GM18870 (cell line): ENCODE measurements around the gene CROCC.
"Not testable (repeated sequence)": the region's sequence is repeated elsewhere in the genome, so short reads cannot be mapped to it uniquely, and the experiment has no call there.

ENCODE experiments used
- ATAC-seq: cut with Tn5 transposase; IDR thresholded peaks from one replicate; pipeline ENCODE4 v1.9.1; 2021; ENCODE audit warnings: moderate library complexity; ENCODE audit not compliant: unreplicated experiment

CROCC gene

GRCh38 chr1:16913833-16914662 lies 7.7 kb upstream of the CROCC start:
- ATAC-seq = no peak

- ATAC-seq = not testable (repeated sequence)
Measured at GRCh38 chr1:16914928-16915626, 6.7 kb upstream of the CROCC start.

- no peak for ATAC-seq
Measured at GRCh38 chr1:16915627-16915973, 6.1 kb upstream of the CROCC start.

DNA sequence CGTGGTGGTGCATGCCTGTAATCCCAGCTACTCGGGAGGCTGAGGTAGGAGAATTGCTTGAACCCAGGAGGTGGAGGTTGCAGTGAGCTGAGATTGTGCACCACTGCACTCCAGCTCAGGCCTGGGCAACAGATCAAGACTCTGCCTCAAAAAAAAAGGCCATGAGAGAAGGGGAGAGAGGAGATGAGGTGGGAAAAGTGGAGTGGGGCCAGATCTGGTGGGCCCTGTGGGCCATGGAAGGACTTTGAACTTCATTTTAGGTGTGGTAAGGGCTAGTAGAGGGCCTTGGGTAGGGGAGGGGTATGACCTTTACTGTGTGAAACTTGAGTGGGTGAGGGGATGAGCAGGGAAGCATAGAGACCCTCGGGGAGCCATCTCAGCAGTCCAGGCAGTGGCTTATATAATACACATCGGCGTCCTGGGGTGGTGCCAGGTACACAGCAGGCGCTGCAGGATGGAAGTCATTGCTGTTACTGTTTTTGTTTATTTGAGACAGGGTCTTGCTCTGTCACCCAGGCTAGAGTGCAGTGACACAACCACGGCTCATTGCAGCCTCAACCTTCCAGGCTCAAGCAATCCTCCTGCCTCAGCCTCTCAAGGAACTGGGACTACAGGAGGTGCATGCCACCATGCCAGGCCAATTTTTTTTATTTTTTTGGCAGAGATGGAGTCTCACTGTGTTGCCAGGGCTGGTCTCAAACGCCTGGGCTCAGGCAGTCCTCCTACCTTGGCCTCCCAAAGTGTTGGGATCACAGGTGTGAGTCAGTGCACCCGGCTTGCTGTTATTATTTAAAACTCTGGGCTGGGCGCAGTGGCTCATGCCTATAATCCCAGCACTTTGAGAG lies 5.5 kb upstream of the CROCC start:
- not testable (repeated sequence) for ATAC-seq

DNA sequence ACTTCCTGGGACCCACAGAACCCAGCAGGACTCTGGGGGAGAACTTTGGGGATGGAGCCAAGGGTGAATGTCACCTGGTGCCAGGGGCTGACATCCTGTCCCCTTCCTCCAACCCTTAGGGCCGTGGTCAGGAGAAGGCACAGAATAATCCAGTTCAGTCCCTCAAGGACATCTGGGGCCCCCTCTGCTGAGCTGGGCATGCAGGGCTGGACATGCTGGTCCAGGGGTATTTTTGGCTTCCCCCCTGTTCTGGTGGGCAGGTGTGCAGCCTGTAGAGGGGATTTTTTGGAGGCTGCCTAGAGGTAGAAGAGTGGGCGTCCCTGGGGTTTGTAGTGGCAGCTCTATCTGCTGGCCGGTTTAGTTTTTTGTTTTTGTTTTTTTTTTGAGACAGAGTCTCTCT lies 3.4 kb upstream of the CROCC start:
- ATAC-seq = no peak

GRCh38 chr1:16918936-16919665 lies 2.6 kb upstream of the CROCC start:
- ATAC-seq = not testable (repeated sequence)

GRCh38 chr1:16920951-16921350 lies 780 bp upstream of the CROCC start:
- no peak for ATAC-seq

GRCh38 chr1:16922466-16922865 lies 735 bp downstream of the CROCC start:
- no peak for ATAC-seq

DNA sequence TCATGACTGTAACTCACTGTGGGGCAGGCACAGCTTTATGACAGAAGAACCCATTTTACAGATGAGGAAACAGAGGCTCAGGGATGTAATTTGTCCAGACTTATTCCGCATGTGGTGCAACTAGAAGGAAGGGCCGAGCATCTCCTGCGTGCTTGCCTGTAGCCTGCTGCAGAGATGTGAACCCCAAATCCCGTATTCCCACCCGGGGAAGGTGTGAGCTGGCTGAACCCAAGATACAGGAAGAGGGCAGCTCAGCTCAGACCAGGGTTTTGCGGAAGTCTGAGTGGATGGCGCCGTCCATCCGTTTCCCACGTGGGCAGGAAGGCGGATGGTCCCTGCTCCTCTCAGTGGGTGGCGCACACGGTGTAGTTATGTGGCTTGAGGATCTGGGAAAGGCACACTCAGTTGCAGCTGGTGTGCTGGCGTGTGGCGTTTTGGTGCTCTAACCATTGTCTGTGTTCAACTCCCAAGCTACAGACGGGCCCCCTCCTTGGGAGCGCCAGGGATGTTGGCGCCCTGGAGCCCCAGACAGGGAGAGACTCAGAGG lies 1.2 kb downstream of the CROCC start:
- no peak for ATAC-seq

- no peak for ATAC-seq
Measured at GRCh38 chr1:16924216-16924918, 2.6 kb downstream of the CROCC start.

DNA sequence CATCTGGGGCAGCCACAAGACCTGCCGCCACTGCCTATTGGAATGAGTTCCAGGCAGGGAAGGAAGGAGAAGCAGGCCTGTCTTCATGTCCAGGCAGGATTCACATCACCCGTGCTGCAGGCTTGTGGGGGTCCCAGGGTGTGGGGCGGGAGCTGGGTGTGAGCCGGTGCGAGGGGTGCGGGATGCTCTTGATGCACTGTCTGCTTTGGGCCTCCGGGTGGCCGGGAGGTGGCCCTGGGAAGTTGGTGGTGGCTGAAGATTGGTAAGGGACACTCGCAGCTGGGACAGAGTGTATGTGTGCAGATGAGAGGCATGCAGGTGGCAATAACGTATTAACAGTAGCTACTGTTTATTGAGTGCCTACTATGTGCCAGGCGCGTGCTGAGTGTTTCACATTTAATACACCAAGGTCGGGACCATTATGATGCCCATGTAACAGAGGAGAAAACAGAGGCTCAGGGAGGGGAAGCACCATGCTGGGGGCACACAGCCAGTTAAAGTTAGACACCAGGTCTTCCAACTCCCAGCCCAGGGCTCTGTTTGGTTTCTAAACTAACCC lies 3.3 kb downstream of the CROCC start:
- no peak for ATAC-seq

DNA sequence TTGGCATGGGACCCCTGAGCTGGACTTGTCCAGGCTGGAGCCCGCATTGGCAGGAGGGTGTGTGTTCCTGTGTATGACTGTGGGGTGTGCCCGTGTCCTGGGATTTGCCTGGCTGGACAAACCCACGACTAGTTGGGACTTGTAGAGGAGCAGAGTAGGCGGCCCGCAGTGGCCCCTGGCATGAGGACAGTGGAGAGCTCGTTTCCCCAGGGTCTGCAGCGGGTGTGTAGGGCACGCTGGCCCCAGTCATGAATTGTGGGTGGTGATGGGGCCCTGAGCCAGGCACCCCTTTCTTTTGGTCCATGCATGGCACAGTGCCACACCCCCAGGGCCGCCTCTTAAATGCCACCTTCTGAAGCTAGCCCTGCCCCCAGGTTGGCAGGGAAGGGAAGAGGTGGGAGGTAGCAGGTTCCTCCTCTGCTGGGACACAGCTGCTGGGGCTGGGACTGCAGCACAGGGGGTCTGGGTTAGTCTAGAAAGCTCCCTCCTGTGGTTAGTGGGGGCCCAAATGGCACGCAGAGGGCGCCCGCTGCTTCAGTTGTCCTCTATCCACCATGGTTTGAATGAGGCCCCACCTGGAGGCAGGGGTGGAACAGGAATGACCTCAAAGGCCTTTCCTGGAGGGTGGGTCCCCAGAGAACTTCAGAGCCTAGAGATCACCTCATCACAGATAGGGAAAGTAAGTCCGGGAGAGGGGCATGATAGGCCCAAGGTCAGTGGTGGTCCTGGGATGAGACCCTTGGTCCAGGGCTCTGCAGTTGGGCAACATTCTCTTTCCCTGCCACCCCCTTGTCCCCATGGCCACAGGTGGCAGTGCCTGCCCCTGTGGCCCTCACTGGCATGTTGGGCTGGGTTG lies 4.1 kb downstream of the CROCC start:
- no peak for ATAC-seq

DNA sequence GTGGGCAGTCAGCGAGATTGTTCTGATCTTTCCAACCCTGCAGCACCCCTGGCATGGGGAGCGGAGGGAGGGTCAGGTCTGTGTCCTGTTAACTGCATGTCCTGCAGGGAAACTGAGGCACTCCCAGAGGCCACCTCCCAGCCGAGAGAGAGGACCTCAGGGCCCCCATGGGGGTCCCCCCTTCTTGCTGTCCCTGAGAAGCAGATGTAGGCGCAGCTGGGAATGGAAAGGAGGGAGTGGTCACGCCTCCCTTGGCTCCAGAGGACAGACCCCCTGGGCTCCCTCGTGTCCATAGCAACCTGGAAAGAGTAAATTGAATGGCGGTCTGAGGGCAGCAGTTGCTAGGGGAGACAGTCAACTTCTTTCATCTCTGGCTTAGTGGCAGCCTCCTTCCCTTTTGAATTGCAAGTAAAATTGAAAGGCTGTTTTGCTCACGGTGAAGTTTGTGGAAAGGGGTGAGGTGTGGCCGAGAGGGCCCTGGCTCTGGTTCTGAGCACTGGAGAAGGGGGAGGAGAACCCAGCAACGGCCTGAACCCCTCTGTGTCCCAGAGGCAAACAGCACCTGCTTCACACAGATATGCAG lies 4.9 kb downstream of the CROCC start:
- ATAC-seq = no peak

GRCh38 chr1:16927256-16927655 lies 5.5 kb downstream of the CROCC start:
- ATAC-seq = no peak

DNA sequence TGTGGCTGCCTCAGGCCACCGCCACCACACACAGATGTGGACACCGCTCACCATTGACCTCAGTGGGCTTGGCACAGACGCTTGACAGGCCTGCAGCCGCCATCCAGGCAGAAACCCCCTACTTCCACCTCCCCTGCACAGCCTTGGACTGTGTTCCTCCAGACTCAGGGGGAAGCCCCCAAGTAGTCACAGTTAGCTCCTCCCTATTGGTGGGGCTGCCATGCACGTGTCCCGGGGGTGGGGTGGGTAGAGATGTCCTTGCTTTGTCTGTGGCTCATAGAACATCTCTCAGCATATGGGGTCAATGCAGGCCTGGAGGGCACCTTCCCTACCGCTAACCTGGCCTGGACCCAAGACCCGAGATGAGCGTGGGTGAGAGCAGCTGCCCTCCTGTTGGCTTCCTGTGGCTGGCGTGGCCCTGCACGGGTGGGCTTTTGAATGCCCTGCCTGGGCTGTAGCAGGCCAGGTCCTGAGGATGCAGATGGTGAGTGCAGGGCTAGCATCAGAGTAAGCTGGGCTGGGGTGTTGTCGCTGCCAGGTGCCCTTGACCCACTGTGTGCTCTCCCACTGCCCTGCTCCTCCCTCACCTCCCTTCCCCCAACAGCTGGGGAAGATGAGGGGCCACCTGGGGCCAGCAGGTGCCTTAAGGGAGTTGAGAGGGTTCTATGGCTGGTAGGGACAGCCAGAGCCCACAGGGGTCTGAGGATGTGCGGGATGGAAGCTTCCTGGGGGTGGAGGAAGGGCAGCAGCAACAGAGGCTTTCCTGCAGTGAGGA lies 6.2 kb downstream of the CROCC start:
- ATAC-seq = no peak

DNA sequence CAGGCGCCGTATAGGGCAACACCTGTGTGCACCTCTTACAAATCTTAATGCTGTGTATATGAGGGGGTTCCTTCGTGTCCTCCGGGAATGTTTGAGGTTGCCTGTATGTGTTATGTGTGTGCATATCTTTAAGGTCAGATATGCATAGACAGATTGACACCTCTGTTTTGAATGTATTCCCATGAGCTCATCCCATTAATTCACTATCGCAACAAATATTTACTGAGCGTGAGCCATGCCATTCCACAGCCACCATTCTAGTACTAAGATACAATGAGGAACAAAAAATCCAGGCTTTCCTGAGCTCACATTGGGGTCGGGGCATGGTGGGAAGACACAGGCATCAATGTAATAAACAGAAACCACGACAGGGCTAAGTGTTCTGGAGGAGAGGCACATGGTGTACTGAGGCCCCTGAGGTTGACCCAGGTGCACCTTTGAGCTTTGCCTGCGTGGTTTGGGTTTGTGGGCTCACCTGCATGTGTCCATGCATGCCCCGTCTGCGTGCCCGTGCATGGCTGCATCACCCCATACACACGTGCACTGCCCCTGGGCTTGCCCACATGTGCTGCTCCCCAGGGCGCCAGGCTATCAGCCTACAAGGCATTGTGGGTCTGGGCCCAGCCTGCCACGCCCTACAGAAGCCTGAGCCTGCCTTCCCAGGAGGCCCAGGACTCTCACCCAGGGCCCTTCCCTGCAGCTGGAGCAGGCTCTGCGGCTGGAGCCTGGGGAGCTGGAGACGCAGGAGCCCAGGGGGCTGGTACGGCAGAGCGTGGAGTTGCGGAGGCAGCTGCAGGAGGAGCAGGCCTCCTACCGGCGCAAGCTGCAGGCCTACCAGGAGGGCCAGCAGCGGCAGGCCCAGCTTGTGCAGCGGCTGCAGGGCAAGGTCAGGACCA lies 7.7 kb downstream of the CROCC start:
- ATAC-seq = not testable (repeated sequence)
